Measurements from ENCODE around the gene GFER.

Gene GFER

DNA sequence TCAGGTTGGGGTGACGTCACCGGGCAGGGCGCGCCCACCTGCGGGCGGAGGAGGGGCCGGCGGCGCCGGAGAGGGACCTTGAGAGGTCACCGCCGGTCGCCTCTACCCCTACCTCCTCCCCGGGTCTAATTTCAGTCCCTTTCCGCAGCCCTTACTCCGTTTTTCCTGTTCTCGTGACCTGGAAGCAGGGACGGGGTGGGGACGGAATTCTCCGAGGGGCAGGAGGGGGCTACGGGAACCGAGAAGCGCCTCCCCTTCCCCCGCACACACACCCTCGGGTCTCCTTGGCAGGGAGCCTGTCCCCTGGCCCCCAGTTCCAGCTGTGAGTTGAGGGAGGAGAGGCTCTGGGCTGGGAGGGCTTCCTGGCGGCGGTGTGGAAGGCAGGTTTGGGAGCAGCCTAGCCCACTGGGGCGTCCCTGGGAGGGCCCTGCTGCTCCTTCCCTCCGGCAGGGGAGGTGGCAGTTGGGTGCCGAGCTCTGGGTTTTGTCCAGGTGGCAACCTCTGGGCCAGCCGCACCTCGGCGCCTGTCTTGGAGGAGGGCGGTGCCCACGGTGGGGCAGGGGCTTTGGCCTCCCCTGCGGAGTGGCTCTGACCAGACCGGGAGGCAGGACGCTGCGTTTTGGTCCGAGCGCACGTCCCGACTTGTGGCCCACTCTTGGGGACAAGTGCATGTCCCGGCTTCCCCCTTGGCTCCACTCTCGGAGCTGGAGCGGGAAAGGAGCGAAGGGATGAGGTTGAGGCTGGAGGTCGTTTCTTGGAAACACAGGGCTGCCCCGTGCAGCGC lies 6.5 kb downstream of the GFER start:
- in situ Hi-C loops (cut with HindIII; ENCODE audit: low sequenced_read_pairs): no loop called here

DNA sequence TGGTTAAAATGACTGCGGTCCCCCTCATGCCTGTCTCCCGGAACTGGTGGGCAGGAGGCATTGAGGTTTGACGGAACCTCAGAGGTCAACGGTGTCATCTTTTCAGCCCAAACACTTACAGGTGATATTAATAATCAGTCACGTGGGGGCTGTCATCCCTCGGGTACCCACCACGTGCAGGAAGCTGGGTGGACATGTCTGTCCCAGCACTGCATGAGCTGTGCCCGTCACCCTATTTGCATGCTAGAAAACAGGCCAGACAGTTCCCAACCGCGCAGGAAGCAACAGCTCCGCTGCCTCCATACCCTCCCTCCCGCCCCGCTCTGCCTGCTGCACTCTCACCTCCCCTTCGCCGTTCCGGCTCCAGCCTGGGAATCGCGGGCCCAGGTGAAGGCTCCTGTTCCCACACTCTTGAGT lies 7.2 kb downstream of the GFER start:
- in situ Hi-C loops (cut with HindIII; ENCODE audit: low sequenced_read_pairs): no loop called here

DNA sequence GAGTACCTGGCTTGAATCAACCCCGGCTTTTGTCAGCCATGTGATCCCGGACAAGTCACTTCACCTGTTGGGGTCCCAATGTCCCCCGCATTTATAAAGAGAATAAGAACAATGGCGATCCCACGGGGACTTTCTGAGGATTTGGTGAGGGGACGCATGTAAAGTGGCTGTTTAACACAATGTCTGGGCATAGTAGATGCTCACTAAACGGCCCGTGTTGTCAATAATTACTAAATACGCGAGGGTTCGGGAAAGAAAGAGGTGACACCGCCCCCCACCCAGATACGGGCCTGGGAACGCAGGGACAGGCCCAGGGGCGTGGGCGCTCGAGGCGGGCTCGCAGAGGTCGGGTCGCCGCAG lies 7.6 kb downstream of the GFER start:
- in situ Hi-C loops (cut with HindIII; ENCODE audit: low sequenced_read_pairs): no loop called here

DNA sequence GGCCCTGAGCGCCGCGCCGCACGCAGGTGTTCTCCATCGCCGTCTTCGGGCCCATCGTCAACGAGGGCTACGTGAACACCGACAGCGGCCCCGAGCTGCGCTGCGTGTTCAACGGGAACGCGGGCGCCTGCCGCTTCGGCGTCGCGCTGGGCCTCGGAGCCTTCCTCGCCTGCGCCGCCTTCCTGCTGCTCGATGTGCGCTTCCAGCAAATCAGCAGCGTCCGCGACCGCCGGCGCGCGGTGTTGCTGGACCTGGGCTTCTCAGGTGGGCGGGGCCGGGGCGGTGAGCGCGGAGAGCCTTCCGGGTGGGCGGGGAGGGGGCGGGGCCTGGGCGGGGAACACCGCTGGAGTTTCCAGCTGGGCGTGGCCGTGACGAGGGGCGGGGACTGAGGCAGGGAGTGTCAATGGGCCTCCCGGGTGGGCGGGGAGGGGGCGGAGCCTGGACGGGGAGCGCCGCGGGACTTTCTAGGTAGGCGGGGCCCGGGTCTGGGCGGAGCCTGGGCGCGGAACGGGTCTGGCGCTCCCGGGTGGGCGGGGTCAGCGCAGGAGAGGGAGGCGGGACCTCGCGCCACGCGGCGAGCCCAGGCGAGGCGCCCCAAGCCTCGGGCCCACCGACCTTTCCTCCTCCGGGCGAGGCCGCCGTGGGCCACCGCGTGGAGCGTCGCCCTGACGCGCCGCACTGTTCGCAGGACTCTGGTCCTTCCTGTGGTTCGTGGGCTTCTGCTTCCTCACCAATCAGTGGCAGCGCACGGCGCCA lies 8.1 kb downstream of the GFER start:
- in situ Hi-C loops (cut with HindIII; ENCODE audit: low sequenced_read_pairs): no loop called here

DNA sequence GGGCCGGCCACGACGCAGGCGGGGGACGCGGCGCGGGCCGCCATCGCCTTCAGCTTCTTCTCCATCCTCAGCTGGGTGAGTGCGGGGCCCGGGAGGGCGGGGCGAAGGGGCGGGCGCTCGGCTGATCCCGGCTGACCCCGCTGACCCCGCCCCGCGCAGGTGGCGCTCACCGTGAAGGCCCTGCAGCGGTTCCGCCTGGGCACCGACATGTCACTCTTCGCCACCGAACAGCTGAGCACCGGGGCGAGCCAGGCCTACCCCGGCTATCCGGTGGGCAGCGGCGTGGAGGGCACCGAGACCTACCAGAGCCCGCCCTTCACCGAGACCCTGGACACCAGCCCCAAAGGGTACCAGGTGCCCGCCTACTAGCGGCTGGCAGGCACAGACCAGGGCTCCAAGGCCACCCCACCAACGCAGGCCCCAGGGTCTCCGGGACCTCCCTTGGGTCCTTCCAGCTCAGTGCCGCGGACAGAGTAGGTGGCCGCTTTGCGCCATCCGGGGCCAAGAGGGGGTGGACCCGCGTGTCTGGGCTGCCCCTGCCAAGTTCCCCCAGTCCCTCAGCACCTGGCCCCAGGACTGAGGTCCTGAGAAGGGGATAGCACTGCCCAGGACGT lies 8.8 kb downstream of the GFER start:
- in situ Hi-C loops (cut with HindIII; ENCODE audit: low sequenced_read_pairs): no loop called here

DNA sequence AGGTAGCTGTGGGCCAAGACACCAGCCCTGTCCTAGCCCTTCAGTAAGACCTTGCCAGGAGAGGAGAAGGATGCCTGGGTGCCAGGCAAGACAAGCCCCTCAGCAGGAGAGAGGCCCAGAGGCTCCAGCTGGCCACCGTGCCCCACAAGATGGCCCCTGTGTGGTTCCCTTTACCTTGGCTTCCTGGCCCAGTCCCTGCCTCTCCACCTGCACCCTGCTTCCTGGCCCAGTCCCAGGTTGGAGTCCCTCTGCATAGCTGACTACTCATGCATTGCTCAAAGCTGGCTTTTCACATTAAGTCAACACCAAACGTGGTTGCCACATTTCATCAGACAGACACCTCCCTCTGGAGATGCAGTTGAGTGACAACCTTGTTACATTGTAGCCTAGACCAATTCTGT lies 9.7 kb downstream of the GFER start:
- in situ Hi-C loops (cut with HindIII; ENCODE audit: low sequenced_read_pairs): no loop called here

DNA sequence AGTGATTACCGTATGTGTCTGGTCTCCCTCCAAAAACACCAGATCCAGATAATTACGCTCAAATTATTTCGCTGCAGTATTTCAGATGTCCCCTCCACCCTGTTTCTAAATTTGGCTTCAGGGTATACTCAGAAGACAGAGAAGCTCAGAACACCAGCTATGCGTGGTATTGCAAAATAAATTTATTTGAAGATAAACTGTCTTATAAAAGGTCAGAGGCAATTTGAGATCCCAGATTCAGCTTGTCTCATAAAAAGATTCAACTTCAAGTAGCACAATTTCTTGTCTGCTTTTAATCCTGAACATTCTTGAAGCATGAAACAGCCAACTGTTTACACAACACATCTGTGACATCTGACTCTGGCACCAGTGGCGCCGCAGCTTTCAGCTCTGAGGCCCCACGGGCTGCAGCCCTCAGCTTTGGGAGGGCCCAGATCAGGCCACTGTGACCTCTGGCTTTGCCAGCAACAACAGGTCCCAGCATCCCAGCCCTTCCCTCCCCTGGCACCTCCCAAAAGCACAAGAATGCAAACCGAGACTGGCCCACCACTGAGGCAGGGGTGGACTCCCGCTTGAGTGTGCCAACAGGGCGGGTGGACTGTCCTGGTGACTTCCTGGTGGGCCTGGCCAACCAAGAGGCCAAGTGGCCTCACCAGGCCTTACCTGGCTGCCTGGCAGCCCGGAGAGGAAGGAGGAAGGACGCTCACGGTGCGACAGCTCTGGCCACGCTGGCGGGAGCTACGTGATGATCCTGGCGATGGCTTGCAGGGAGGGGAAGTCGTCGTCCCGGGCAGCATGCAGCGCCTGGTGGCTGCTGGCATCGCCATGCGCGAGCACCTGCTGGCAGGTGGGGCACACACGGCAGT lies 13.7 kb downstream of the GFER start:
- in situ Hi-C loops (cut with HindIII; ENCODE audit: low sequenced_read_pairs): no loop called here

DNA sequence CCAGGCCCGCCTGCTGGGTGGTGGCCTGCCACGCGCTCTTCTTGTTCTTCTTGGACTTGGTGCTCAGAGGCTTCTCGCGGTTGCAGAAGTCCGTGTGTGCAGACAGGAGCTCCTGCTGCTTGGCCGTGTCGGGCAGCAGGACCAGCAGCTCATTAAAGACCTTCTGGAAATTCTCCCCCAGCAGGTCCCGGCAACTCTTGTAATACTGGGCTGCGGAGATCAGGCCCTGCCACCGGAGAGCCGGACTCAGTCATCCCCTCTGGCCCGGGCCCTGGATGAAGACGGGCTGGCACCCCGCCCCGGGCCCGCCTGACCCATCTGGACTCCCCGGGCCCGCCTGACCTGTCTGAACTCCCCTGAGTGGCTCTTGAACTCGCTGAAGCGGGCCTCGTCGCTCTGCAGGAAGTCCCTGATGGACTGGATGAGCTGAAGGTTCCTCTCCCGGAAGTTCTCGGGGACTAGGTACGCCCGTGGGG lies 14.4 kb downstream of the GFER start:
- in situ Hi-C loops (cut with HindIII; ENCODE audit: low sequenced_read_pairs): no loop called here

DNA sequence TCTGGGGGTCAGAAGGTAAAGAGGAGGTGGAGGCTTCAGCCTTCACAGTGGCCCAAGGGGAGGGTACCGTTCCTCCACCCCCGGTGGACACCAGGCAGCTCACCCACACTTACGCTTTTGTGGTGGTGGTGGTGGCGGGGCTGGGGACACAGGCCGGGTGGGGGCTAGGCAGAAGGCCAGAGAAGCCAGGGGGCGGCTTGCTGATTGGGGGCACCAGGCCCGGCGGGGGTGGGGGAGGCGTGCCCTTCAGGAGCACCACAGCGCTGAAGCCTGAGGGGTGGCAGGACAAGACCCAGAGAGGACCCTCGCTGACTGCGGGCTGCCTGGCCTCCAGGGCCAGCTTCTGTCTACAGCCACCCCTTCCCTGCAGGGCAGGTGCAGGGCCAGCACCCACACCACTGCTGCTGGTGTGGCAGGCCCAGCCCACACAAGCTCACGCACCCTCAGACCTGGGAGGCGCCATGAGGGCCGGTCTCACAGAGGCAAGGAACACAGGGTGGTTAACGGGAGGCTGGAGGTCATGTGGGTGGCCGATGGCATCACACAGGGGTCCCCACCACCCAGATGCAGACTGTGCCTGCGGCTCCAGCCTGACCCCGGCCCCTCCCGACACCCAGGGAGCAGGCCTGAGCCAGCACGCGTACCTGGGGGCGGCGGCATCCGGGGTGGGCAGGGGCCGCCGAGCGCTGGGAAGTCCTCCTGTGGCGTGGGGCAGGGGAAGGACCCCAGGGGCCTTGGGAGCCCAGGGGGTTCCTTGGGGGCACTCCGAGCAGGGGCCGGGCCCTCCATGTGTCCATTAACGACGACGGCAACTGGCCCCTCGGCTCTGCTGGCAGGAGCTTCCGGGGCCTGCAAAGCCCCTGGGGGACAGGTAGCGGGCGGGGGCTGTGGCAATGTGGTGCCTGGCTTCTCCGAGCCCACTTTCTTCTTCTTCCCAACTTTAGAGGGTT lies 15.1 kb downstream of the GFER start:
- in situ Hi-C loops (cut with HindIII; ENCODE audit: low sequenced_read_pairs): no loop called here

DNA sequence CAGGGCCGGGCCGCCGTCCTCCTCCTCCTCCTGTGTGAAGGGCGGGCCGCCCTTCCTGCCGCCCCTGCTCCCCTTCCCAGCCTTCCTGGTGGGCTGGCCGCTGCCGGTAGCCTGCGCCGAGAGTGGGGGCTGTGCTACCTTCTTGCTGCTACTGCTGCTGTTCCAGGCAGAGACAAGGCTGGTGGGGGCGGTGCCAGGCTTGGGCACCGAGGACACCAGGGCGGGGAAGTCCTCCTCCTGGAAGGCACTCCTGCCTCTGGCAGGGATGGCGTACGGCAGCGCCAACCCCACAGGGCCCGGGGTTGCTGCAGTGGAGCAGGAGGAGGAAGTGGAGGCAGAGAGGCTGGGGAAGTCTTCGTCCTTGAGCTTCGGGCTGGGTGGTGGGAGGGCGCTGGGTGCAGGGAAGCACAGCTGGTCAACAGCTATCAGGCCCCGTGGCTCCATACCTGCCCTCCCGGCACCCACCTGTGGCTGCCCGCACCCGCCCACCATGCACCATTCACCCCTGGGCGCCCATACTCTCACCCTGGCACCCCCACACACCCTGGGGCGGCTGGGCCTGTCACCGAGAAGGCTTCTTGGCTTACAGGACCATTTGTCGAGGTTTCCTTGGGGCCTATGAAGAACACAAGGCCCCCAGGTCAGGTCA lies 16.0 kb downstream of the GFER start:
- in situ Hi-C loops (cut with HindIII; ENCODE audit: low sequenced_read_pairs): no loop called here

DNA sequence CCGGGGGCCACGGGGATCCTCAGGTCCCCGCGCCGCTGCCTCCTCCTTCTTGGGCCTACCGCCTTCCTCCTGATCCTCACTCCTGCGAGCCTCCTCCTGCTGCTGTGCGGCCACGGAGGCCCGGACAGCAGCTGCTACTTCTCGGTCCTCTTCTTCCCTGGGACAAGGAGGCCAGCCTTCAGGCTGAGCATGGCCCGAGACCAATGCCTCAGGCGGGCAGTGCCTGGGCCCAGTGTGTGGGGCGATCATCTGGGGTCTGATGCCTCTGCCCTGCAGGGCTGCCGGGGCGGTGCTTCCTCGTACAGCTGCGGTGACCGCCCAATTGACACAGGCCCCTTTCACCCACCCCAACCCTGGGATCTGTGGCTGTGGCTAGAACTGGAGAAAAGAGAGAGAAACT lies 17.0 kb downstream of the GFER start:
- in situ Hi-C loops (cut with HindIII; ENCODE audit: low sequenced_read_pairs): no loop called here

DNA sequence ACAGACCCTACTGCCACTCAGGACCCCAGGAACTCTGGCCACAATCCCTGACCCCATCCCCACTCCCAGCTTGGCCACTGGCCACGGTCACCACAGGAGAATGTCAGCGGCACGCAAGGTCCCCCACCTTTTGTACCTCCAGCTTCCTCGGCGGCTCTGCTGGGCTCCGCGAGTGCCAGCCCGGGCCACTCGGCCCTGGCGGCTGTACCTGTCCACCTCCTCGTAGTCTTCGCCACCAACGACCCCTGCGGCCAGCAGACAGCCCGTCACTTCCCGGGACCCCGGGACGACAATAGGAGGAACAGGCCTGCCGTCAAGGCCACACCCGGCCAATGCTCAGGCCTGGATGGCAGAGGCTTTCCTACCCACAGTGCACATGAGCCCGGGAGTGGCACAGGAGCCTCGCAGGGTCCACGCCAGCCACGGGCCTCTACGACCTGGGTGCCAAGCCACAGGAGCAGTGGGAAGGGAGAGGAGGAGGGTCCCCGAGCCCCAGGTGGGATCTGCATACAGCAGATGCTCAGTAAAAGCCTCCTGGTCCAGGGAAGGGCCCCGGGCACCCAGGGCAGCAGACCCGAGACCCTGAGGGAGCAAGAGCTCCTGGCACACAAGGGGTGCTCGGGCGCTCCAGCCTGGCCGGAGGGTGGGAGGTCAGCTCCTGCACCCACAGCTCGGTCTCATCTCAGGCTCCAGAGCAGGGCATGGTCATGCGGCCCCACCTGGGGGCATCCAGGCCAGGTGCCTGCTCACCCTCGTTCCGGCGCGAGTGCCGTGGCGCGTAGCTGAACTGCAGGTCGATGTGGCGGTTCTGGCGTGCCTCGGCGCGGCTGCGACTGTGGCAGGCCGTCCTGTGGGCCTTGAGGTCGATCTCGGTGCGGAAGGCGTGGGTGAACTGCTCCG lies 17.7 kb downstream of the GFER start:
- in situ Hi-C loops (cut with HindIII; ENCODE audit: low sequenced_read_pairs): no loop called here

DNA sequence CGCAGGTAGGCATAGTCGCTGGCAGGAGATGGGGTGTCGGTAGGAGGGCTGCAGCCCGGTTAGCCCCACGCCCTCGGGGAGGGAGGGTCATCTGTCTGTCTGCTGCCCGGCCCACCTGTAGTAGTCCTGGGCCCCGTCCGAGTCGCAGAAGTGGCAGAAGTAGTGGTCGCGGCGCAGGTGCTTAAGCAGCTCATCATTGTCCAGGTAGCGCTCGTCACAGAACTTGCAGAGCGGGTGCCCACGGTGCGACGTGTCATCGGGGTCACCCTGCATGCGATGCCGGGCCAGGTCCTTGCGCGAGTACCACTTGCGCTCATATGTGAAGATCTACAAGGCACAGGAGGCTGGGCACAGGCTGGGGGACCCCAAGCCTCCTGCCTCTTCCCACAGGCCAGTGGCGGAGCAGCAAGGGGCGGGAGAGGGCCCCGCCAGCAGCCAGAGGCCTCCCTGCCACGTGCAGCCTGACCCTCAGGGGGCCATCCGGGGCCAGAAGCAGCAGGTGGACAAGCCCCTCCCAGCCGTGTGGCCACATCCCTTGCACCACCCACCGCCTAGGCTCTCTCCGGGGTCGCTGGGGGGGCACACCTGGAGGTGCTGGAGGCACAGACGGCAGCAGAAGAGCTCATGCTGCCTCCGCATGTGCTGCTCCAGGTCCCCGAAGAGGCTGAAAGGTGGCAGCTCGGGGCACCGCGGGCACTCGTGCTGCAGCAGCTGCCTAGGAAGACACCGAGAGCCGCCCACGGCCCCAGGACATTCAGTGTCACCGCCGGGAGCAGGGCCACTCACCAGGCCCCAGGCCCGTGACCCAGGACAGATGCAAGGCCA lies 18.6 kb downstream of the GFER start:
- in situ Hi-C loops (cut with HindIII; ENCODE audit: low sequenced_read_pairs): no loop called here

DNA sequence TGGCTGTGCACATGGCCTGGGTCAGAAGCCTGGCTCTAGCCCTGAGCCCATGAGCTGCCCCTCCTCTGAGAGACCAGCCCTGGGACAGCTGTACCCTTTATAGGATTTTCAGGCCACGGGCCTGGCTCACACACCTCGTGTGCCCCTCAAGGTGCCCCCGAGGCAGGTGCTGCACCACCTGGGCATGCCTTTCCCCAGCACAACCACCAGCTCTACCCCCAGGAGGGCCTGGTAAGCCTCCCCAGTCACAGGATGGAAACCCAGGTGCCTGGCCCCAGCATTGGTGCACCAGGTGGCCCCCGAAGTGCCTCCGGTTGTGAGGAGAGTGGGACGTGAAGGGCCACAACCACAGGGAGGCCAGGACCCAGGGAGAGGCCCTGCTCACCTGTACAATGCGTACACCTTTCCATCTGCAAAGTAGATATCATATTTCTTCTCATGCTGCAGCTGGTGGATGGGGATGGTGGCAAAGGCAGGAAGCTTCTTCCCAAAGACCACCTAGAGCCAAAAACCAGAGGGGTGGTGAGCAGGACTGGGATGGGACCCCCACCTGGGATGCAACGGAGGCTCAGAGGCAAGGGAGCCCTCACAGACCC lies 19.3 kb downstream of the GFER start:
- in situ Hi-C loops (cut with HindIII; ENCODE audit: low sequenced_read_pairs): no loop called here

DNA sequence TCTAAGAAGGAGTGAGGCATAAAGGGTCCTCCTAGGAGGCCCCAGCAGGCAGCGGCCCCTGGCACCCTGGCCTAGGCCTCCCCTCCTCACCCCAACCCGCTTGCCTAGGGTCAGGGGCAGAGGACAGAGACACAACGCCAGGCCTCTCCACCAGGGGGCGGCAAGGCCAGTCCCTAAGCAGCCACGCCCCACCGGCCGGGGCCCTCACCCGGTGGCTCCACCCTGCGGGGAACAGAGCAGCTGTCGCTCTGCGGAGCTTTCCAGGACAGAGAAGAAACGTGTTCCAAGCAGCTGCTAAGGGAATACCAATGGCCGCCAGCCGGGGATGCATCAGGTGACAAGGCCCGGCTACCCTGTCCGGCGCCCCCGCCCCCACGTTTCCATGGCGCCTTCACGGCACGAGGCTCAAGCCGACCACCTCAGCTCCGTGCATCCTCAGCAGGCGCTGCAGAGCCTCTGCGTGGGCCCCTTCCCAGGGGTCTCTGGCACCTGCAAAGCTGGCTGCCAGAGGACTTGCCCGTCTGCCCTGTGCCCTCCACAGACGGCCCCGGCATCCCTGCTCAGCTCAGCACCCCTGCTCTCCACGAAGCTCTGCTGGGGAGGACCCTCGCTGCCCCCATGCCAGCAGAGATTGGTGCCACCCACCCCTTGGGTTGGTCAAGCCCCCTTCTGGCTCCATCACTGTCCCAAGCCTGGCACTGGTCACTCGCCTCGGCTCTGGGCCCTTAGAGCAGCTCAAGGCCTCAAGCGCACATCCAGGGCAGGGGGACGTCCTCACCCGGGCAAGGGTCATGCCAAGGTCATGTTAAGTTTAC lies 20.0 kb downstream of the GFER start:
- in situ Hi-C loops (cut with HindIII; ENCODE audit: low sequenced_read_pairs): no loop called here

DNA sequence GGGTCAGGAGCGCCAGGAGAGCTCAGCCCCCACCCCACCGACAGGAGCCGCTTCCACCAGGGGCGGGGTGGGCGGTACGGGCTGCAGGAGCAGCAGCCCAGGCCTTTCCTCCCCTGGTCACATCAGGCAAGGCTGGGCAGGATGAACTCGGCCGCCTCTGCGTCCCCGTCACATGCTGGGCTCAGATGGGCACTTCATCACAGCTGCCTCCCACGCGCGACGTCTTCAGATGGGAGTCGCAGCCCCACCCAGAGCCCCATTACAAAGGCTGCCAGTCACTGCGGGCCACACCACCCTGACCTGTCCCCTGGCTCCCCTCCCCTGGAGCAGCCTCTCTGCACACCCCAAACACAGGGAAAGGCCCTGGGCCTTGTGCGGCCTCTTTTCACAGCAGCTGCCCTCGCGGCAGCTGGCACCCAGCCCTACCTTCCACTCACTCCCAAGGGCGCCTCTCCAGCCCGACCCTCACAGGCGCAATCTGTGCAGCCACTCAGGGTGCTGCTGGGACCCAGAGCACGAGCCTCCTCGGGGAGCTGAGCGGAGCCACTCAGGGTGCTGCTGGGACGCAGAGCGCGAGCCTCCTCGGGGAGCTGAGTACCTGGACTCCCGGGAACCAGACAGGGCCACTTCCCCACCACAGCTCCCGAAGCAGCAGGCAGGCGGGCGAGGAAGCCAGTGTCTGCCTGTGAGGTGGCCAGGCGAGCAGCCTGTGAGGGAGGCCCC lies 21.0 kb downstream of the GFER start:
- in situ Hi-C loops (cut with HindIII; ENCODE audit: low sequenced_read_pairs): no loop called here
